Measurements from ENCODE around the gene KRTAP4-12. TPM values are rescaled to one million over a fixed set of nuclear protein-coding genes. Genes with fewer than 3 reads are reported as not detected.
"Not testable (repeated sequence)": the region's sequence is repeated elsewhere in the genome, so short reads cannot be mapped to it uniquely, and the experiment has no call there.

Gene KRTAP4-12
- not detected in 3 replicates for total RNA-seq (2021)
- not detected for Bru-seq, nascent RNA
- long read RNA-seq, experiment 1: 0 reads
- long read RNA-seq, experiment 2: 0 reads
- long read RNA-seq, experiment 3: 0 reads

DNA sequence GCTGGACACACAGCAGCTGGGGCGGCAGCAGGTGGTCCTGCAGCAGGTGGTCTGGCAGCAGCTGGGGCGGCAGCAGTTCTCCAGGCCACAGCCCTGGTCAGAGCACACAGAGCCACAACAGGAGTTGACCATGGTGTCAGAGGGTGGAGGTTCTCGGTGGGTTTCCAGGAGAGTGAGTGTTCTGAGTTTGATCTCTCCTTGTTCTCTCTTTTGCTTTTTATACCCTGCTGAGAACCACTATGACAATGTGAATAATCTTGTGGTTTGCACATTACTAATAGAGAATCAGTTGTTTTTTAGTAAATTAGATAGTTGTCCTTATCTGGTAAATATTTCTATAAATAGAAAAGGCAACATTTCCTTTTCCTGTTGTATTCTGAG, at the start of gene KRTAP4-12:
Gene KRTAP4-12 (minus strand): TSS at position 192 of the 381 bp plus-strand sequence. CDS start 60 bp downstream, at position 132.
- peak; percentile 78 for TF ChIP-seq ZNF423 (CRISPR knock-in tag; IDR thresholded peaks at IDR 0.05)
- CTCF ChIA-PET; H3K4me3 Mint-ChIP-seq; H3K27me3 Mint-ChIP-seq (ENCODE audit: low read depth); DNase-seq (ENCODE audit: low spot score); H3K36me3 Mint-ChIP-seq; POLR2A ChIA-PET; ATAC-seq: not testable (repeated sequence)
- H3K9me3 Mint-ChIP-seq: peaks cover 29% of the 10 kb centered on the region
- peaks cover 10% of the 10 kb centered on the region for H3K4me1 Mint-ChIP-seq
- 0 out of 2 replicates have a peak within 1 kb of the TSS, but pooled peaks have one; percentile 15 for H3K27ac Mint-ChIP-seq

DNA sequence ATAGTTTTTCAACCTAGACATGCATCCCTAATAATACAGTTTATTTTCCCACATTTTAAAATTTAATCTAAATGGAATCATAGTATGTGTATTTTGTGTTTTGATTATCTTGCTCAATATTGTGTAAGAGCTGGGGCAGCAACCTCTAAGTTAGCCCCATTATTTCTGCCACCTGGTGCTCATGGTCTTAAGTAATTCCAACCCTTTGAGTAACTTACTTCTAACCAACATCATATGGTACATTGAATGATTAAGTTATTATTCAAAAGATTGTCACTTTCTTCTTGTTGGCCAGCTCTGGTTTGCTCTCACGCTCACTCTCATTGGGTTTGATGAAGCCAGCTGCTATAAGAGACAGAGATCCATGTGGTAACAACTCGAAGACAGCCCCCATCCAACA, 47.9 kb upstream of the KRTAP4-12 start:
- Mint-ChIP-seq H3K4me3 (no peak overlapping the region), H3K36me3 (no peaks in the 10 kb centered on the region), H3K27me3 (ENCODE audit: low read depth) (no peaks in the 10 kb centered on the region)

DNA sequence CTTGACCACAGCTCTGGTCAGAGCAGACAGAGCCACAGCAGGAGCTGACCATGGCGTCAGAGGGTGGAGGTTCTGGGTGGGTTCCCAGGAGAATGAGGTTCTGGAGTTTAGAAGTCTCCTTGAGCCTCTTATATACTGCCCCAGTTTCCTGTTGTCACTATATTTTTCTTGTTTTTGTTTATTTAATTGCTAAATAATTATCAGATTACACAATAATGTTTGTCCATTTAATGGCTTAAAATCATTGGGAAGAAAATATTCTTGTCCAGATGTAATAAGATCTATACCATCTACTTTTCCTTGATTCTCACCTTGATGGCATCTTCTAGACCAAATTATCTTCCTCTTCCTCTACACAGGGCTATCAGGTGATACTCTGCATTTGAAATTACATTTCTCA, 44.1 kb upstream of the KRTAP4-12 start, which contains the start of gene KRTAP4-3:
Gene KRTAP4-3 (minus strand): TSS at position 101 of the 400 bp plus-strand sequence. CDS start 49 bp downstream, at position 52.
- ATAC-seq (no peak), DNase-seq (ENCODE audit: low spot score) (no peak)
- H3K9me3 Mint-ChIP-seq: no peaks in the 10 kb centered on the region
- H3K4me3 Mint-ChIP-seq: no peak within 1 kb of the TSS
- POLR2A ChIA-PET: no interaction called here
- TF ChIP-seq, protein P1, sequence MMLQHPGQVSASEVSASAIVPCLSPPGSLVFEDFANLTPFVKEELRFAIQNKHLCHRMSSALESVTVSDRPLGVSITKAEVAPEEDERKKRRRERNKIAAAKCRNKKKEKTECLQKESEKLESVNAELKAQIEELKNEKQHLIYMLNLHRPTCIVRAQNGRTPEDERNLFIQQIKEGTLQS (CRISPR knock-in tag; conservative IDR thresholded peaks at IDR 0.05): no peak
- TF ChIP-seq ZNF138 (CRISPR knock-in tag; conservative IDR thresholded peaks at IDR 0.05) (no peak), PRRX2 (CRISPR knock-in tag; IDR thresholded peaks at IDR 0.05) (no peak), RELA (CRISPR knock-in tag; IDR thresholded peaks at IDR 0.05; ENCODE audit: borderline replicate concordance) (no peak)
- TF ChIP-seq, protein P2, sequence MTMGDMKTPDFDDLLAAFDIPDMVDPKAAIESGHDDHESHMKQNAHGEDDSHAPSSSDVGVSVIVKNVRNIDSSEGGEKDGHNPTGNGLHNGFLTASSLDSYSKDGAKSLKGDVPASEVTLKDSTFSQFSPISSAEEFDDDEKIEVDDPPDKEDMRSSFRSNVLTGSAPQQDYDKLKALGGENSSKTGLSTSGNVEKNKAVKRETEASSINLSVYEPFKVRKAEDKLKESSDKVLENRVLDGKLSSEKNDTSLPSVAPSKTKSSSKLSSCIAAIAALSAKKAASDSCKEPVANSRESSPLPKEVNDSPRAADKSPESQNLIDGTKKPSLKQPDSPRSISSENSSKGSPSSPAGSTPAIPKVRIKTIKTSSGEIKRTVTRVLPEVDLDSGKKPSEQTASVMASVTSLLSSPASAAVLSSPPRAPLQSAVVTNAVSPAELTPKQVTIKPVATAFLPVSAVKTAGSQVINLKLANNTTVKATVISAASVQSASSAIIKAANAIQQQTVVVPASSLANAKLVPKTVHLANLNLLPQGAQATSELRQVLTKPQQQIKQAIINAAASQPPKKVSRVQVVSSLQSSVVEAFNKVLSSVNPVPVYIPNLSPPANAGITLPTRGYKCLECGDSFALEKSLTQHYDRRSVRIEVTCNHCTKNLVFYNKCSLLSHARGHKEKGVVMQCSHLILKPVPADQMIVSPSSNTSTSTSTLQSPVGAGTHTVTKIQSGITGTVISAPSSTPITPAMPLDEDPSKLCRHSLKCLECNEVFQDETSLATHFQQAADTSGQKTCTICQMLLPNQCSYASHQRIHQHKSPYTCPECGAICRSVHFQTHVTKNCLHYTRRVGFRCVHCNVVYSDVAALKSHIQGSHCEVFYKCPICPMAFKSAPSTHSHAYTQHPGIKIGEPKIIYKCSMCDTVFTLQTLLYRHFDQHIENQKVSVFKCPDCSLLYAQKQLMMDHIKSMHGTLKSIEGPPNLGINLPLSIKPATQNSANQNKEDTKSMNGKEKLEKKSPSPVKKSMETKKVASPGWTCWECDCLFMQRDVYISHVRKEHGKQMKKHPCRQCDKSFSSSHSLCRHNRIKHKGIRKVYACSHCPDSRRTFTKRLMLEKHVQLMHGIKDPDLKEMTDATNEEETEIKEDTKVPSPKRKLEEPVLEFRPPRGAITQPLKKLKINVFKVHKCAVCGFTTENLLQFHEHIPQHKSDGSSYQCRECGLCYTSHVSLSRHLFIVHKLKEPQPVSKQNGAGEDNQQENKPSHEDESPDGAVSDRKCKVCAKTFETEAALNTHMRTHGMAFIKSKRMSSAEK (CRISPR knock-in tag; IDR thresholded peaks at IDR 0.05; ENCODE audit: borderline replicate concordance): no peak
- no peak within 1 kb of the TSS for H3K27ac Mint-ChIP-seq
- H3K36me3 Mint-ChIP-seq: no peaks in the 10 kb centered on the region
- H3K27me3 Mint-ChIP-seq (ENCODE audit: low read depth): no peaks in the 10 kb centered on the region
- CTCF ChIA-PET: no interaction called here
- no peaks in the 10 kb centered on the region; the same call in none of the 2 replicates for H3K4me1 Mint-ChIP-seq

More for the DNA sequence above, 47.9 kb upstream of the KRTAP4-12 start:
- no peaks in the 10 kb centered on the region for H3K9me3 Mint-ChIP-seq
- ChIA-PET POLR2A (no interaction called here), CTCF (no interaction called here)
- ATAC-seq (no peak), DNase-seq (ENCODE audit: low spot score) (no peak)
- H3K4me1 Mint-ChIP-seq: no peaks in the 10 kb centered on the region; the same call in none of the 2 replicates
- TF ChIP-seq, protein P3, sequence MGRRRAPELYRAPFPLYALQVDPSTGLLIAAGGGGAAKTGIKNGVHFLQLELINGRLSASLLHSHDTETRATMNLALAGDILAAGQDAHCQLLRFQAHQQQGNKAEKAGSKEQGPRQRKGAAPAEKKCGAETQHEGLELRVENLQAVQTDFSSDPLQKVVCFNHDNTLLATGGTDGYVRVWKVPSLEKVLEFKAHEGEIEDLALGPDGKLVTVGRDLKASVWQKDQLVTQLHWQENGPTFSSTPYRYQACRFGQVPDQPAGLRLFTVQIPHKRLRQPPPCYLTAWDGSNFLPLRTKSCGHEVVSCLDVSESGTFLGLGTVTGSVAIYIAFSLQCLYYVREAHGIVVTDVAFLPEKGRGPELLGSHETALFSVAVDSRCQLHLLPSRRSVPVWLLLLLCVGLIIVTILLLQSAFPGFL (CRISPR knock-in tag; IDR thresholded peaks at IDR 0.05; ENCODE audit: borderline replicate concordance): no peak
- no peak for TF ChIP-seq SMAD4 (CRISPR knock-in tag; IDR thresholded peaks at IDR 0.05)
- TF ChIP-seq, protein P4, sequence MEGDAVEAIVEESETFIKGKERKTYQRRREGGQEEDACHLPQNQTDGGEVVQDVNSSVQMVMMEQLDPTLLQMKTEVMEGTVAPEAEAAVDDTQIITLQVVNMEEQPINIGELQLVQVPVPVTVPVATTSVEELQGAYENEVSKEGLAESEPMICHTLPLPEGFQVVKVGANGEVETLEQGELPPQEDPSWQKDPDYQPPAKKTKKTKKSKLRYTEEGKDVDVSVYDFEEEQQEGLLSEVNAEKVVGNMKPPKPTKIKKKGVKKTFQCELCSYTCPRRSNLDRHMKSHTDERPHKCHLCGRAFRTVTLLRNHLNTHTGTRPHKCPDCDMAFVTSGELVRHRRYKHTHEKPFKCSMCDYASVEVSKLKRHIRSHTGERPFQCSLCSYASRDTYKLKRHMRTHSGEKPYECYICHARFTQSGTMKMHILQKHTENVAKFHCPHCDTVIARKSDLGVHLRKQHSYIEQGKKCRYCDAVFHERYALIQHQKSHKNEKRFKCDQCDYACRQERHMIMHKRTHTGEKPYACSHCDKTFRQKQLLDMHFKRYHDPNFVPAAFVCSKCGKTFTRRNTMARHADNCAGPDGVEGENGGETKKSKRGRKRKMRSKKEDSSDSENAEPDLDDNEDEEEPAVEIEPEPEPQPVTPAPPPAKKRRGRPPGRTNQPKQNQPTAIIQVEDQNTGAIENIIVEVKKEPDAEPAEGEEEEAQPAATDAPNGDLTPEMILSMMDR (IDR thresholded peaks at IDR 0.05): no peak
- TF ChIP-seq, protein P2 (CRISPR knock-in tag; IDR thresholded peaks at IDR 0.05; ENCODE audit: borderline replicate concordance): no peak
- H3K27ac Mint-ChIP-seq: no peak overlapping the region

Measured in WTC11 (cell line).